Fibroblast of skin of left quadriceps (primary cell): ENCODE measurements around the gene CYP46A1.
A peak's percentile ranks its signal among the peaks of the same experiment; 100 is the strongest.
"Not testable (repeated sequence)": the region's sequence is repeated elsewhere in the genome, so short reads cannot be mapped to it uniquely, and the experiment has no call there.

Experiments used
- DNase-seq, 2 experiments: peaks; one replicate each; pipeline ENCODE4 v3.0.0-alpha.2; 2013; ENCODE audit warnings: low read depth in 2 of 2

CYP46A1 gene

DNA sequence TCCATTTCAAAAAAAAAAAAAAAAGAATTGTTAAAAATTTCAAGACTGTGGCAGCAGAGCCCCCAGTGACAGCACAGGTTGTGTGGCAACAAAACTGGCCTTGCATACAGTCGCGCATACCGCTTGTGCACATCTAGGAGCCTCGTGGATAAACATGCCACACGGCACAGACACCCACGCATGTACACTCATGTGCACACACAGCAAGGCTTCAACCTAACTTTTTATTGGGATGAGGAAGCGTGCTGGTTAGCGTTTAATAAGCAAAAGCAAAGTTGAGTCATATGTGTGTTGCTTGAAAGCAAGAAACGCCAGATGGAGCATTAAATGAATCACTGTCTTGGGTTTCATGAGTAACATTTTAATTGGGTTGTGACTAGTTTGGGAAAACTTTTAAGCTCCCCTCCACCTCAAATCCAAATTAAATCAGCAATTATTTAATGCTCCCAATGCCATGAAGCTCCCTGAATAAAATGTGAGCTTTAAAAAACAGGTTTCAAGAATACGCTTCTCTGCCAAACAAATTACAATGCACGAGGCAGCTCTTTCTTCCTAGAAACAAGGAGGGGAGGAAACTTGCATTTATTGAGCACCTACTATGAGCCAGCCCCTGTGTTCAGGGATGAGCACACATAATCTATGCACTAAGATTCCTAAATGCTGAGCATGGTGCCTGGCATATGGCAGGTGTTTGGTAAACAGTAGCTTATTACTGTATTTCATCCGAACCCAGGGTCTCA, 73.4 kb downstream of the CYP46A1 start:
- DNase-seq = peak; percentile 87 to 88

DNA sequence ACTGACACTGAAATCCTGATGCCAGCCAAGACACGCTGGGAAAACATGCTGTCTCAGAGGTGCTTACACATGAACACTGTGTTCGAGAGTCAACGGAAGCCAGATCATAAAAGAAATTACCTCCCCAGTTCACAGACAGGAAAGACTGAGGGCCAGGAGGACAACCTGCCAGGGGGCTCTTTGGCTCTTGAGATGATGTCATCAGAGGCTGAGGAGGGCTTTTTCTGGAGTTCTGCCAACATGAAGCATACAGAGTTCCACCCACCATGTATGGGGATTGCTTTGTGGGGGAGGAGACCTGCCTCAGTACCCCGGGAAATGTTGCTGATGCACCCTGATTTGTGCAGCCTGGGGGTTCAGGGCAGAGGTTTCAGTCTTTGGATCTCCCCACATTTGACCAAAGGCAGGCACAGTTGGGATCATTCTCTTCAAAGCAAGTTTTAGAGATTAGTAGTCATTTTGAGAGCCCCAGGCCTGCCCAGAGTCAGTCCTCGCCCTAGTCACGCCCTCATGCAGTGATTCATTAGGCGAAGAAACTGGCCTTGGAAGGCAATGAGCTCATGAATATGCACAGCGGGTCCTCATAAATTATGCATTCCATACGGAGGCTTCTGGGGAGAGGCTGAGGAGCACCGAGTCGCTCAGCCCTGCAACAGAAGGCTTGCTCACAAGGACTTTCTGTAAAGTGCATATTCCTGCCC, 74.2 kb downstream of the CYP46A1 start:
- peak; percentile 92 to 94 for DNase-seq

DNA sequence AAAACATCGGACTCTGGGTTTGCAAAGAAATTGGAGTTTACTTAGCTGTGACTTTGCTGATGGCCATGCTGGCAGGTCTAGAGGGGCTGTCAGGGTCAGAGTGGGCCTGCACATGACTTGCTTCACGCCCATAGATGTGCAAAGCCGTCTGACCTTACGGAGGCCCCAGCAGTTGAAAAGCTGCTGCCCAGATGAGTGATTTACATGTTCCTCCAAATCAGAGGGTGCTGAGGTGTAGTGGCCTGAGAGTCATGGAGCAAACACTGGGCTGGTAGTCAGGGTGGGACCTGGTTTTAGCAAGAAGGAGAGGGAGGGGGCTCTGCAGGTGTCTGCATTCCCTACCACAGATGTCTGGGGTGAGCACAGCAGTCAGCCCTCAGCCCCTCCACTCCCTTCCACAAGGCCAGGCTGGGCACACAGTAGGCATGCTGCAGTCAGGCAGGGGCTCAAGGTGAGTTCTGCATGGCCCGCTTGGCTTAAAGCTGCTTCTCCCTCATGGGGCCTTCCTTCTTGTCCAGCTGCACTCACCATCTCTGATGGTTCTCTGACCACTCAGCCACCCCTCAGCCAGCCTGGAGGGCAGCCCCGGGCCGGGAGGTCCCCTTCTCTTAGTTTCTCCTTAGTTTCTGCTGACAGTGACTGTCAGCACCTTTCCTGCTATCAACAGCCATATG, 74.9 kb downstream of the CYP46A1 start:
- no peak for DNase-seq

DNA sequence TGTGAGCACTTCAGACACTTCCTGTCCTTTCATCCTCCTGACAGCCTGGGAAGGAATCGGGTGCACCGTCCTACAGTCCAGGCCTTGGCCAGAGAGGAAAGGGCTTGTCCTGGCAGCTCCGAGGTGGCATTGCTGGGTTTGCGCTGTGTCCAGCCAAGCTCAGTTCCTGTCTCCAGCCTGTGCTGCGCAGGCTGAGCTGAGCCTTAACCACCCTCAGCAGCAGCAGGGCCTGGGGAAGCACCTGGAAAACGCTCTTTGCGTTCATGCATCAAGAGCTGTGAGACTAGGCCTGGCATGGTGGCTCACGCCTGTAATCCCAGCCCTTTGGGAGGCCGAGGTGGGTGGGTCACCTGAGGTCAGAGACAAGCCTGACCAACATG, 75.4 kb downstream of the CYP46A1 start:
- no peak for DNase-seq

DNA sequence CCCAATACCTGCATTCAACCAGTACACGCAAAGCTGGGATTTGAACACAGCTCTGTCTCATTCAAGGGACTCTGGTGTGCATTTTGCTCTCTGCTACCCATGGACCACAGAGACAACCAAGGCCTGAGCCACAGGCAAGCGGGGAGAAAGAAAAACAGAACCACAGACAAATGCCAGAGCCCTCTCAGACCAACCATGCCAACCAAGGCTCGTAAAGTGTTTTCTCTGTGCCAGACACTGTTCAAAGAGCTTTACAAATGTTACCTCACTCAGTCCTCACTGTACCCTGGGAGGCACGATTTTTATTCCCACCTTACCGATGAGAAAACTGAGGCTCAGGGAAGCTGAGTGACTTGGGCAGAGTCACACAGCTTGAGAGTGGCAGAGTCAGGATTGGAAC, 76.7 kb downstream of the CYP46A1 start:
- DNase-seq = no peak

DNA sequence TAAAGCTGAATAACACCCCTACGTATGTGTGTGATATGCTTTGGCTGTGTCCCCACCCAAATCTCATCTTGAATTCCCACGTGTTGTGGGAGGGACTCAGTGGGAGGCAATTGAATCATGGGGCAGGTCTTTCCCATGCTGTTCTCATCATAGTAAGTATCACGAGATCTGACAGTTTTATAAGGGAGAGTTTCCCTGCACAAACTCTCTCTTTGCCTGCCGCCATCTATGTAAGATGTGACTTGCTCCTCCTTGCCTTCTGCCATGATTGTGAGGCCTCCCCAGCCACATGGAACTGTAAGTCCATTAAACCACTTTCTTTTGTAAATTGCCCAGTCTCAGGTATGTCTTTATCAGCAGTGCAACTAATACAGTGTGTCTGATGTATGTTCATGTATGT, 78.8 kb downstream of the CYP46A1 start:
- not testable (repeated sequence) for DNase-seq

DNA sequence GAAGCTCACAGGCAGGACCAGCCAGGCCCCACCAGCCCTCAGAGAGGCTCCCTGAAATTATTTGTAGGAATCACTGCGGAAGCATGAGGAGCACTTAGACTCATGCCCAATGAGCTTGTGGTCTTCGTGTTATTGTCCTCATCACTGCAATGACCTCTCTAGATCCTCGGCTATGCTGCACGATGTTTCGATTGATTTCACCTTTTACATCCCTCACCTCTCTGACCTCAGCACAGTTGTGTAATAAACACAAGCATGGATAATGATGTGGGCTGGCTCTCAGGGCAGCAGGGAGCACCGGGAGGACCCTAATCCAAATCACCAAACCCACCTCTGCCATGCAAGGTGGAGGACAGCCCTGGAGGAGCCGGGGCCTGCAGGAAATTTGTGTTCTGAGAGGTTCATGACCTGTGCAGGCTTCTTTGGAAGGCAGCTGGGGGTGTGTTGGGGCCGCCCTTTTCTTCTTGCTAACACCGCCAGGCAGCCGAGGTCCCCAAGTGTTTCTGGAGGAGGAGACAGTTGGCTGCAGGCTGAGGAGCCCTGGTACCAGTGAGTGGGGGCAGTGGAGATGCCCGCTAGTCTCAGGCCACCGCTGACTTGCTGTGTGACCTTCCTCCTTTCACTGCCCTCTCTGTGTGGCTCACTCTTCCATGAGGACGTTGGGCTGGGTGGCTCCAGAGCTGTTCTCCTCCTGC, 79.6 kb downstream of the CYP46A1 start:
- DNase-seq = no peak

DNA sequence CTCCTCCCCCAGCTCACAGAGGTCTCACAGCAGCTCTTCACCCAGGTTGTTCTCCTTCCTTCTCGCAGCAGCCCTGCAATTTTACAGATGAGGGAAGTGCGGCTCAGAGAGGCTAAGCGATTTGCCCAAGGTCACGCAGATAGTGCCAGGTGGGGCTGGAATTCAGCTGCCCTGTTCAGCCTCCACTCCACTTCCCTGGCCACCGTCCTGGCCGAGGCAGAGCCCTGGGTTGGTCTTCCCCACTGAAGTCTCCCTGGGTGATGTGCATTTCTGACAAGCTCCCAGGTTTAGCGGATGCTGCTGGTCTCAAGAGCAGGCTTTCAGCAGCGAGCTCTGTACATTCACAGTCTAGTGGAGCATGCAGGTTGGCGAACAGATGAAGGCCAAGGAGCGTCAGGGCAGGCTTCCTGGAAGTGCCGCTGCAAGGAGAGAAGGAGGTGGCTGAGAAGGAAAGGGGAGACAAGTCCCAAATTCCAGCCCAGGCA, 80.2 kb downstream of the CYP46A1 start:
- no peak for DNase-seq

DNA sequence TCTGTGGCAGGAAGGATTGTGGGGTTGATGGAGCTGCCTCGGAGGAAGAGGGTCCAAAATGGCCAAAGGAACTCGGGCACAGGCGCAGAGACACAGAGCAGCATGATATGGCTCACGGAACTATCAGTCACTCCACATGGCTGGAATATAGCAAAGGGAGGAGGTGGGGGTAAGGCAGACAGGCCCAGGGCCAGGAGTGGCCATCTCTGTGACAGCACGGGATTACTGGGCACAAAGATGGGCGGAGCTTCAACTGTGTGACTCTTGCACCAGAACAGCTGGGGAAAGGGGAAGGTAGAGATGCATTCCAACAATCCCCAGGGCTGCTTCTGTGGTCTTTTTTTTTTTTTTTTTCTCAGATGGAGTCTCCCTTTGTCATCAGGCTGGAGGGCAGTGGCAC, 84.3 kb downstream of the CYP46A1 start:
- DNase-seq = no peak

DNA sequence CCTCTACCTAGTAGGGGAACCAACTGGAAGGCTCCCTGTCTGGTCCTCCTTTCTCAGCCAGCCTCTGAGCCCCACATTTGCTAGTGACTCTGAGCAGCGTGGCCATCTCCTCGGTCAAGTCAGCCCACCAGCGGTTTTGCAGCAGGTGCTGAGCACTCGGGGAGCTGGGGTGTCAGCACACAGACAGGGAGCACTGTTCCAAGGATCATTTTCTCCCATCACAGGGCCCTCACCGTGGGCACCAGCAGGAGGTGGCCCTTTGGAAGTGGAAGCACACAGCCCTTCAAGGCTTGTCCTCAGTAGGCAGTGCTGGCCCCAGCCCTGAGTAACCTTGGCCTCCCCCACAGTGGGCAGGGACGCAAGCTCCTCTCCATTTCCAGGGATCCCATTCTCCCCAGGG, 85.0 kb downstream of the CYP46A1 start:
- DNase-seq = no peak

DNA sequence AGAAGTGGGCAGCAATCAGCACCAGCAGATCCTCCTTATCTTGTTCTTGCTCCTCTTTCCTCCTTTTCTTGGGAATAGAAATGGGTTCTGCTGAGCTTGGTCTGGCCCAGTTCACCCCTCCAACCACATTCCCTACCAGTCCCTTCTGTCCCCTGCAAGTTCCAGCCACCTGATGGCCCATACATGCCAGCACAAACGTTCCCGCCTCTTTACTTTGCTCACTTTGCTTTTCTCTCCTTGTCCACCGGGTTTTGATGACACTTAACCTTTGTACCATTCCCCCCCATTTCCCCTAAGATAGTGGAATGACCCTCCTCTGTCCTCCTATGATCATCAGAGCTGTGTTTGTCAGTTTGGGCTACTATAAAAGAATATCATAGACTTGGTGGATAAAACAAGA, 85.7 kb downstream of the CYP46A1 start:
- no peak for DNase-seq

DNA sequence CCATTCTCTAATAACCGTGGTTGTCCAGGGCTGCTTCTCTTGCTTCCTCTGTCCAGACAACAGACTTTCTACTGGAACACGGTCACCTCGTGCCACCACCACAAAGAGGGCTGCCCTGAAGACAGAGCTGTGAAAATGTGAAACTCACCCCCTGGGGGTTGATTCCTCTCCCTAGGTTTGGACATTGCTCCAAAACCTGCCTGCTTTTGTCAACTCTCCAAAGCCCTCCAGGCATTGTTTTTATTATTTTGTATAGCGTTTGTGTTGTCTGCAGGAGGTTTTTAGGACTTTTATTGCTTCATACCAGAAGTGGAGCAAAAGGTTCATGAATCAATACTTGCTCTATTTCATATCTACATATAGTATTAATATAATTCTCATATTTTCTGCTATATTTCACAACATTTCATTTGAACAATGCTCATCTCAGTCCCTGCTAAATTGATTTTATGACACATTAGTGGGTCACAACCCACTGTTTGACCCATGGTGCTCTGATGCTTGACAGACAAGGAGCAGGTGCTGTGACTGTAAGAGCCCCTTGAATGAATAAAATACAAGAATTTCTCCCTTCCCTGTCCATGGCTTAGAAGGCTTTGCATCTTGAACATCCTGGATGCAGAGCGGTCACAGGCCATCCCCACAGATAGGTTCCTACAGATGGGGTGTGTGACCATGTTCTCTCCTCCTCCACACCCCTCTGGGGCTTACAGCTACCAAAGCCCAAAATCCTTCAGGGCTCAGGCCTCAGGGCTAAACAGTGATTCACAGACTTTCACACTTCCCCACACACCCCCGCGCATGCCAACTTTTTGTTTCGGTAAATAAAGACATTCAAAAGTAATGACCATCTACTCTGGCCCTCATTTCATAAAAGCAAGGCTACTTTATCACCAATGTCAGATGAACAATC, 88.5 kb downstream of the CYP46A1 start:
- DNase-seq = no peak

DNA sequence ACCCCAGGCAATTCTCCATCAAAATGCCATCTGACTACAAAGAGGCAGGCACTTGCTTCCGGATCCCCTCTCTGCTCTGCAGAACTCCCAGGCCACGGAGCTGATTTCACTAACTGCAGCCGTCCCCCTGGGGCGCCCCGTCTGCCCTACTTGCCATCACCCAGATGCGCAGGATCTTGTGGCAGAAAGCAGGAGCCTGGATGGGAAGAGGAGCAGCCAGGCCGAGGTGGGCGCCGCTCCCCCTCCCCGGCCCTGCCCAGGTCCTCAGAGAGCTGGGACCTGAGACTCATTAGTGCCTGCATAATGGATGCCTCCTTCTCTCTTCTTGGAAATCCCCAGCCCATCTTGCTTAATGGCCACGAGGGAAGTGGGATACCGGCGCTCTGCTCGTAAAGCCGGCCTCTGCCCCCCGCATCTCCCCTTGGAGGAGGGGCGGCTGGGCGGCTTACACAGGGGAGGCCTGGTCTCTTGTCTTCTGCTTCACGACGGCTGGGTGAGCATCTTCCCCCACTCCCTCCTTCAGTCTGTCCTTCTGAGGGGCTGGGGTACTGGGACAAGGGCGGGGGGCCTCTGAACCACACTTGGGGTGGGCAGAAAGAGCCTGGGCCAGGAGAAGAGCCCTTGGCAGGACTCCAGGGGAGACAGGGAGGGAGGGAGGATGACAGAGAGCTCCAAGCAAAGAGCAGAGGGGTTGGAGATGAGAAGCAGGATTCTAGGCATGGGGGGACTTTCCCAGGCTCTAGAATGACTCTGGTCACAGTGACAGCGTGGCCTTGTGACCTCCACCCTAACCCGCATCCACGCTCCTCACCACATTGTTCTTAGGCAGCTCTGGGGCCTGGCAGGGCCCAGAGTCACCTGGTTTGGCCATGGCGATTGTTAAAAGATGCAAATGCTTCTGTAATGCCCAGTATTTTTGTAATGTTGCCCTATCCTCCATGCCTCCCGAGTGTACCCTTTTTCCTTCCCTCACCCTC, 89.7 kb downstream of the CYP46A1 start:
- no peak for DNase-seq

DNA sequence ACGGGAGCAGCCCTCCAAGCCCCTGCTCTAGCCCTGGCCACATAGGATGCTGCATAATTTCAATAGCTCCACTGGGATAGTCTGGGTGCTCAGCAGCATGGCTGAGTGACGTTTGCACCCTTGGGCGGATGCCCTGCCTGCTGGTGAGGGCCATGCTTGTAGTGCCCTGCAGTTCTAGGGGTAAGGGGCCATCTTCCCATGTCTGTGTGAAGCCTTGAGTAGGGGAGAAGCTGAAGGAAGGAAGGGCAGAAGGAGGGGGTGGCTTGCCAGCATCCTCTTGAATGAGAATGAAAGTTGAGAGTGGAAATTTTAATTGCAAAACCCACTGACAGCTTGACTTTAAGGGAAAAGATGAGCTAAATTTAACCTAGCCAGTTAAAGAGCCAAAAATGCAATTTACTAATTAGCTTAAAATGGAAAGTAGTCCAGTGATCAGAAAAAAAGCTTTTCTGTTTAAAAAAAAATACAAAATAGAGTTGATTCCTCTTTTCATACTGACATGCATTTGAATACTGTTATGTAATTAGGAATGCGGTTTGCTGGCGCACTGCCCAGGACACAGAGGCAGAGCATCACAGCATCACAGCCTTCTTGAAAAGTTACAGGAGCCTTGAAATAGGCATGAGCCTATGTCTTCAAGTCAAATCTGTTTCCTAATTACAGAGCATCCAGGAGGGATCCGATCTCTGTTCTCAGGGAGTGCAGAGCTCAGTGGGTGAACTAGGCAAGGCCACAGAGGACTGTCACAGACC, 90.6 kb downstream of the CYP46A1 start:
- peak; percentile 34 to 44 for DNase-seq

DNA sequence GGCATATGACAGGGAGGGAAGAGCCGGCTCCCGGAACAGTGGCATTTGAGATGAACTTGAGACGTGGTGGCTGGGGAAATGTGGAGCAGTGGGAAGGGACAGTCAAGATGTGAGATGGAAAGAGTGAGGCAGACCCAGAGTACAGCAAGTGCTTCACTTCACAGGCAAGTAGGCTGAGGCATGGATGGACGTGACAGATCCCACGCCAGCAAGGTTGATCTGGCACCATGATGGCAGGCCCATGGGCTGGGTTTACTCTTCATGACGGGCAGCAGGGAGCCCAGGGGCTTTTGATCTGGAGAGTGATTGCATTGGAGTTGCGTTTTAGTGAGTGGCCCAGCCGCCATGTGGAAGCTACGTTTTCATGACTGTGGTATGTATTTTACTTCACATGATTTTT, 91.3 kb downstream of the CYP46A1 start:
- no peak for DNase-seq
